OCI-LY1 (cell line): ENCODE measurements around the gene DOK7.

Source experiments
- CTCF ChIP-seq: fragments of 200-600 bp; sonication (generic), shearing (Covaris generic); IDR thresholded peaks from 2 replicates; pipeline ENCODE4 v1.5.1; 2017; ENCODE audit warnings: mild to moderate bottlenecking, antibody characterized with exemption, low read length, moderate library complexity, mixed read lengths
- EZH2 ChIP-seq: fragments of 200-600 bp; sonication (generic), shearing (Covaris generic); IDR thresholded peaks from 2 replicates; pipeline ENCODE4 v1.8.0; 2017; ENCODE audit warnings: borderline replicate concordance, mixed run types, mild to moderate bottlenecking, antibody characterized with exemption, low read length, moderate library complexity, mixed read lengths

GRCh38 chr4:3436798-3437581, 26.1 kb upstream of the DOK7 start:
- TF ChIP-seq CTCF, result no peak
- TF ChIP-seq EZH2, result no peak
